Mesothelial cell of epicardium (in vitro differentiated cells): ENCODE measurements around the gene EXOSC1. TPM values are rescaled to one million over a fixed set of nuclear protein-coding genes. Genes with fewer than 3 reads are reported as not detected.
"Not testable (repeated sequence)": the region's sequence is repeated elsewhere in the genome, so short reads cannot be mapped to it uniquely, and the experiment has no call there.

Experiments
- DNase-seq, 2 experiments: peaks; one replicate each; pipeline ENCODE4 v3.0.0; 2021; ENCODE audit warnings: low spot score in 2 of 2; ENCODE audit not compliant: unreplicated experiment in 2 of 2
- H3K27ac Mint-ChIP-seq: 2 replicates; pipeline ENCODE4 v1.8.0; 2021; ENCODE audit warnings: mixed read lengths
- H3K27me3 Mint-ChIP-seq: 2 replicates; pipeline ENCODE4 v1.8.0; 2021; ENCODE audit warnings: low read depth, mixed read lengths
- H3K36me3 Mint-ChIP-seq: 2 replicates; pipeline ENCODE4 v1.8.0; 2021; ENCODE audit warnings: mixed read lengths
- H3K4me1 Mint-ChIP-seq: 2 replicates; pipeline ENCODE4 v1.8.0; 2021; ENCODE audit warnings: mixed read lengths
- H3K4me3 Mint-ChIP-seq: 2 replicates; pipeline ENCODE4 v1.8.0; 2021; ENCODE audit warnings: mild to moderate bottlenecking, moderate library complexity, mixed read lengths
- H3K9me3 Mint-ChIP-seq: 2 replicates; pipeline ENCODE4 v1.8.0; 2021; ENCODE audit warnings: mixed read lengths
- CTCF ChIP-seq: fragments of 200-600 bp; sonication (generic); IDR thresholded peaks from one replicate; pipeline ENCODE4 v1.5.0; 2021; ENCODE audit warnings: antibody characterized with exemption; ENCODE audit not compliant: unreplicated experiment
- total RNA-seq: library from RNA; stranded (reverse); gene quantifications from 3 replicates; pipeline ENCODE4 v1.2.1, GENCODE V29; 2021

Gene EXOSC1
- total RNA-seq, 1 donor from 2014 or later: 28.2 TPM

GRCh38 chr10:97434055-97434454 is 11.8 kb downstream of the EXOSC1 start:
- Mint-ChIP-seq H3K27me3 (no peaks in the 10 kb centered on the region), H3K4me3 (no peak overlapping the region), H3K36me3 (peaks cover 33% of the 10 kb centered on the region), H3K9me3 (no peaks in the 10 kb centered on the region), H3K27ac (peak overlapping the region; percentile 21), H3K4me1 (peaks cover 5% of the 10 kb centered on the region)
- DNase-seq: no peak
- TF ChIP-seq CTCF: no peak

DNA sequence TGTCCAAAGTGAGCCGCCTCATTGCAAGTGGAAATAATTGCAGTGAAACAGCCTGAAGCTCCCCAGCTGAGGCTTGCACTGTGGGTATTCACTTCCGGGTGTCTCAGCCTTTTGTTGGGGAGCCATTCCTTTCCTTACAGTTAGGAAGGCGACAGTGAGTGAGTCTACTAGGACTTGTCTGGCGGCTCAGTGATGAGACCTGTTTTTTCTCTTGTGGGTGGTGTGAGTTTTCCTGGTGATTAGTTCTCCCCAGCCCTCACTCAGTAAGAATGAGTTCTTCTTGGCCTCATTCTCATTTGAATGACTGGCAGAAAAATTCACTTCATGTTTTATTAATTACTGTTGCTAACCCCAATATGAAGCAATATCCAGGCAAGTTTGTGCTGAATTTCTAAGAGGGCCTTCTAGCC is 17.2 kb downstream of the EXOSC1 start:
- Mint-ChIP-seq H3K27me3 (no peaks in the 10 kb centered on the region), H3K9me3 (no peaks in the 10 kb centered on the region), H3K4me3 (peak overlapping the region; percentile 67), H3K4me1 (peaks cover 23% of the 10 kb centered on the region), H3K27ac (peak overlapping the region; percentile 93), H3K36me3 (peaks cover 17% of the 10 kb centered on the region)
- DNase-seq: no peak
- no peak for TF ChIP-seq CTCF

GRCh38 chr10:97427571-97428179 is 18.1 kb downstream of the EXOSC1 start:
- Mint-ChIP-seq H3K27ac (peak overlapping the region; percentile 93), H3K36me3 (peaks cover 20% of the 10 kb centered on the region), H3K4me1 (peaks cover 23% of the 10 kb centered on the region), H3K27me3 (no peaks in the 10 kb centered on the region), H3K4me3 (peak overlapping the region; percentile 90), H3K9me3 (no peaks in the 10 kb centered on the region)
- no peak for TF ChIP-seq CTCF
- no peak for DNase-seq

- peak overlapping the region; percentile 90 for H3K4me3 Mint-ChIP-seq
- peaks cover 18% of the 10 kb centered on the region for H3K36me3 Mint-ChIP-seq
- no peaks in the 10 kb centered on the region for H3K27me3 Mint-ChIP-seq
- peaks cover 23% of the 10 kb centered on the region for H3K4me1 Mint-ChIP-seq
- peak overlapping the region; percentile 93 for H3K27ac Mint-ChIP-seq
- no peaks in the 10 kb centered on the region for H3K9me3 Mint-ChIP-seq
- TF ChIP-seq CTCF: no peak
- DNase-seq: no peak
These were observed 18.8 kb downstream of the EXOSC1 start for GRCh38 chr10:97426776-97427570.

- H3K27ac Mint-ChIP-seq: peak within 1 kb of the TSS; percentile 94
- peak within 1 kb of the TSS; percentile 90 for H3K4me3 Mint-ChIP-seq
- DNase-seq: peak; percentile 93 to 97
- H3K36me3 Mint-ChIP-seq: peaks cover 11% of the 10 kb centered on the region
- no peaks in the 10 kb centered on the region for H3K9me3 Mint-ChIP-seq
- no peaks in the 10 kb centered on the region for H3K27me3 Mint-ChIP-seq
- no peak for TF ChIP-seq CTCF
- H3K4me1 Mint-ChIP-seq: peaks cover 23% of the 10 kb centered on the region
These were observed 19.6 kb downstream of the EXOSC1 start, which contains the start of gene PGAM1 for GRCh38 chr10:97425964-97426775. PGAM1 (plus strand) TSS chr10:97426191; CDS start chr10:97426308, 117 bp downstream.

DNA sequence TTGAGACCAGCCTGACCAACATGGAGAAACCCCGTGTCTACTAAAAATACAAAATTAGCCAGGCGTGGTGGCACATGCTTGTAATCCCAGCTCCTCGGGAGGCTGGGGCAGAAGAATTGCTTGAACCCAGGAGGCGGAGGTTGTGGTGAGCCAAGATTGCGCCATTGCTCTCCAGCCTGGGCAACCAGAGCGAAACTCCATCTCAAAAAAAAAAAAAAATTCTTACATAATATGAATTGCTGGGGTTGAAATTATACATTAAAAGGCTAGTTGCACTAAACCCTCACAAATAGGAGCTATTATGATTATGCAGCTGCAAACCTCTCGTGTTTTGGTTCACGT is 22.1 kb downstream of the EXOSC1 start:
- H3K9me3 Mint-ChIP-seq, H3K4me3 Mint-ChIP-seq, H3K36me3 Mint-ChIP-seq, H3K27me3 Mint-ChIP-seq, DNase-seq: not testable (repeated sequence)
- H3K27ac Mint-ChIP-seq: peak overlapping the region; percentile 53
- peaks cover 25% of the 10 kb centered on the region for H3K4me1 Mint-ChIP-seq
